KMS-11 (cell line): ENCODE data around the gene FNIP1.

Experiments used
- H2AFZ ChIP-seq: fragments of 200-600 bp; sonication (generic); 2 replicates; pipeline ENCODE4 v1.6.1; 2016; ENCODE audit warnings: antibody characterized with exemption, mixed run types, low read depth
- H3K27ac ChIP-seq: fragments of 200-600 bp; sonication (generic); 2 replicates; pipeline ENCODE4 v1.6.1; 2016; ENCODE audit warnings: mild to moderate bottlenecking, mixed run types
- H3K27me3 ChIP-seq: fragments of 200-600 bp; sonication (generic); 2 replicates; pipeline ENCODE4 v1.6.1; 2017; ENCODE audit warnings: mild to moderate bottlenecking, low read depth, mixed run types, moderate library complexity; ENCODE audit not compliant: insufficient read depth
- H3K36me3 ChIP-seq: fragments of 200-600 bp; sonication (generic); 2 replicates; pipeline ENCODE4 v1.6.1; 2017; ENCODE audit warnings: mild to moderate bottlenecking, mixed run types; ENCODE audit not compliant: insufficient read depth
- H3K4me1 ChIP-seq: fragments of 200-600 bp; sonication (generic); 2 replicates; pipeline ENCODE4 v1.6.1; 2016; ENCODE audit warnings: mild to moderate bottlenecking, low read depth, mixed run types; ENCODE audit not compliant: poor library complexity, severe bottlenecking
- H3K4me2 ChIP-seq: fragments of 200-600 bp; sonication (generic); 2 replicates; pipeline ENCODE4 v1.7.0; 2016; ENCODE audit warnings: mild to moderate bottlenecking, mixed run types
- H3K4me3 ChIP-seq: fragments of 200-600 bp; sonication (generic); IDR thresholded peaks from 2 replicates; pipeline ENCODE4 v1.6.1; 2017; ENCODE audit warnings: low read depth, low read length, mixed read lengths; ENCODE audit not compliant: insufficient read depth
- H3K79me2 ChIP-seq: fragments of 200-600 bp; sonication (generic); 2 replicates; pipeline ENCODE4 v1.6.1; 2016; ENCODE audit warnings: low read depth, mixed run types; ENCODE audit not compliant: insufficient read depth
- H3K9ac ChIP-seq: fragments of 200-600 bp; sonication (generic); 2 replicates; pipeline ENCODE4 v1.6.1; 2016; ENCODE audit warnings: mild to moderate bottlenecking, mixed run types
- H4K20me1 ChIP-seq: fragments of 200-600 bp; sonication (generic); 2 replicates; pipeline ENCODE4 v1.6.1; 2016; ENCODE audit warnings: mild to moderate bottlenecking, mixed run types; ENCODE audit not compliant: insufficient read depth
- CTCF ChIP-seq: fragments of 200-600 bp; sonication (generic); conservative IDR thresholded peaks from 2 replicates; pipeline ENCODE4 v1.6.1; 2017; ENCODE audit warnings: low read depth, mild to moderate bottlenecking, antibody characterized with exemption, low read length, moderate library complexity, mixed read lengths

Gene FNIP1

GRCh38 chr5:131790550-131790949 lies 6.3 kb downstream of the FNIP1 start:
- H3K9ac ChIP-seq: no peak overlapping the region
- no peak overlapping the region for H3K4me2 ChIP-seq
- peaks cover 14% of the 10 kb centered on the region; the same call in 1 of the 2 replicates for H4K20me1 ChIP-seq
- H3K36me3 ChIP-seq: no peaks in the 10 kb centered on the region
- no peak for TF ChIP-seq CTCF
- H3K4me3 ChIP-seq: no peak overlapping the region
- no peak overlapping the region for H3K27ac ChIP-seq
- H3K4me1 ChIP-seq: peaks cover 40% of the 10 kb centered on the region
- peaks cover 91% of the 10 kb centered on the region for H3K79me2 ChIP-seq
- no peak overlapping the region for H2AFZ ChIP-seq
- no peaks in the 10 kb centered on the region for H3K27me3 ChIP-seq

GRCh38 chr5:131789765-131790164 lies 7.1 kb downstream of the FNIP1 start:
- Histone ChIP-seq H3K4me3 (no peak overlapping the region), H3K4me2 (no peak overlapping the region)
- TF ChIP-seq CTCF: no peak

GRCh38 chr5:131787736-131788135 lies 9.1 kb downstream of the FNIP1 start:
- peaks cover 10% of the 10 kb centered on the region; the same call in 1 of the 2 replicates for H4K20me1 ChIP-seq
- no peak overlapping the region for H3K4me3 ChIP-seq
- H3K9ac ChIP-seq: no peak overlapping the region
- no peak overlapping the region for H2AFZ ChIP-seq
- no peak overlapping the region for H3K27ac ChIP-seq
- peaks cover 38% of the 10 kb centered on the region for H3K4me1 ChIP-seq
- H3K36me3 ChIP-seq: no peaks in the 10 kb centered on the region
- no peaks in the 10 kb centered on the region for H3K27me3 ChIP-seq
- no peak for TF ChIP-seq CTCF
- H3K79me2 ChIP-seq: peaks cover 84% of the 10 kb centered on the region
- H3K4me2 ChIP-seq: peak overlapping the region; percentile 15; the same call in 1 of the 2 replicates

More at GRCh38 chr5:131789765-131790164, 7.1 kb downstream of the FNIP1 start:
- no peaks in the 10 kb centered on the region for H3K27me3 ChIP-seq
- H3K36me3 ChIP-seq: no peaks in the 10 kb centered on the region
- H3K27ac ChIP-seq: no peak overlapping the region
- H3K4me1 ChIP-seq: peaks cover 32% of the 10 kb centered on the region
- no peak overlapping the region for H3K9ac ChIP-seq
- H3K79me2 ChIP-seq: peaks cover 83% of the 10 kb centered on the region
- no peak overlapping the region for H2AFZ ChIP-seq
- peaks cover 10% of the 10 kb centered on the region; the same call in 1 of the 2 replicates for H4K20me1 ChIP-seq

- H3K4me3 ChIP-seq: no peak overlapping the region
- no peak overlapping the region for H2AFZ ChIP-seq
- peaks cover 38% of the 10 kb centered on the region for H3K4me1 ChIP-seq
- no peaks in the 10 kb centered on the region for H3K36me3 ChIP-seq
- no peaks in the 10 kb centered on the region for H3K27me3 ChIP-seq
- peaks cover 84% of the 10 kb centered on the region for H3K79me2 ChIP-seq
- H3K4me2 ChIP-seq: peak overlapping the region; percentile 15; the same call in 1 of the 2 replicates
- peaks cover 10% of the 10 kb centered on the region; the same call in 1 of the 2 replicates for H4K20me1 ChIP-seq
- H3K27ac ChIP-seq: no peak overlapping the region
- no peak overlapping the region for H3K9ac ChIP-seq
- TF ChIP-seq CTCF: no peak
Observed at GRCh38 chr5:131786900-131787692, 9.7 kb downstream of the FNIP1 start.
